Upper lobe of left lung (tissue), 4 donors: Measurements from ENCODE around the gene DYRK3.

Source experiments
- CTCF ChIP-seq, 6 experiments: fragments of 450-650 bp in 4 of 6; fragments of 200-600 bp in 2 of 6; sonication (generic) in 2 of 6; IDR thresholded peaks; one replicate each; pipeline ENCODE4 v1.5.1; 2016 to 2019; ENCODE audit warnings: antibody characterized with exemption in 6 of 6
- POLR2AphosphoS5 ChIP-seq, 2 donors: sonication (generic); formaldehyde crosslinking; IDR thresholded peaks; one replicate each; pipeline ENCODE4 v1.5.1; 2017; ENCODE audit warnings: antibody characterized with exemption in 2 of 2

- TF ChIP-seq CTCF (IDR thresholded peaks at IDR 0.05) (no peak), POLR2AphosphoS5 (IDR thresholded peaks at IDR 0.05) (no peak)
Observed at GRCh38 chr1:206651014-206651413, 15.7 kb downstream of the DYRK3 start.
